Measurements from ENCODE around the gene SOX2.

- TF ChIP-seq CTCF (IDR thresholded peaks at IDR 0.05): no peak
- no peak for TF ChIP-seq POLR2A (IDR thresholded peaks at IDR 0.05)
These were observed 11.2 kb downstream of the SOX2 start for GRCh38 chr3:181722766-181723425.
